Measurements from ENCODE around the gene SLC22A4. TPM values are rescaled to one million over a fixed set of nuclear protein-coding genes. Genes with fewer than 3 reads are reported as not detected.

SLC22A4 gene
- total RNA-seq: 3.7 and 5.7 TPM in 2 replicates

DNA sequence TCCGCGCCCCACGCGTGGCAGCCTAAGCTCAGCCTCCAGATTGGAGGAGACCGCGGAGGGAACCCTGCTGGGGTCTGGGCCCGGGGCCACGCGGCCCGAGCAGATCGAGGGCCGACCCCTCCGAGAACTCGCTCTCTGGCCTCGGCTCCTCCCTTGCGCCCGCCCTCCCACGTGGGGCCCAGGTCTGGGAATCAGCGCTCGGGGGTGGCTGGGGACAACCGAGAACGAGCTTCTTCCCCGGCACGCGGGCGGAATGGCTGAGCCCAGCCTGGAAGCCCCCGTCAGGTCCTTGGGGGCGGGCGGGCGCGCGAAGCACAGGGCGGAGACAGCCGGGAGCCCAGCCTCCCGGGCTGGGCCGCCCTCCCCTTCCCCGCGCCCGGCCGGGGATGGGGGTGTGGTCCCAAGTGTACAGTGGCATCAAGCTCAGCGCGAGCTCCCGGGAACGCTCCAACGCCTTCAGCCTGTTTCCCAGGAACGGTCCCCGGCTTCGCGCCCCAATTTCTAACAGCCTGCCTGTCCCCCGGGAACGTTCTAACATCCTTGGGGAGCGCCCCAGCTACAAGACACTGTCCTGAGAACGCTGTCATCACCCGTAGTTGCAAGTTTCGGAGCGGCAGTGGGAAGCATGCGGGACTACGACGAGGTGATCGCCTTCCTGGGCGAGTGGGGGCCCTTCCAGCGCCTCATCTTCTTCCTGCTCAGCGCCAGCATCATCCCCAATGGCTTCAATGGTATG lies at the start of gene SLC22A4:
SLC22A4 (plus strand) TSS at position 403 of the 736 bp plus-strand sequence; CDS start at position 626, 223 bp downstream.
- peak; percentile 85 to 96 for DNase-seq (ENCODE audit: low read depth in 2 of 2)

DNA sequence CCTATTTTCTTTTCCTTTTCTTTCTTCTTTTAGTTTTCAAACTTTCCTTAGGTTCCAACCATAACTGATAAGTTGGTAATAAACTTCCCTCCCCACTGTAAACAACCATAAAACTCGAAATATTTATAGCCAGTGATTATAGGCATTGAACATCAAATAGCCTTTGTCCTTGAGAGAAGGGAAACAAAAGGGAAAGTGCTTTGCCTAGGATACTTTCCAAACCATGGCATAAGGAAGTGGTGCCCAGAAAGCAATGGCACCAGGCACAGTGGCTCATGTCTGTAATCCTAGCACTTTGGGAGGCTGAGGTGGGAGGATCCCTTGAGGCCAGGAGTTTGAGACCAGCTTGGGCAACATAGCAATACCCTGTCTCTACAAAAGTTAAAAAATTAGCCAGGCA lies 48.6 kb upstream of the SLC22A4 start:
- DNase-seq (ENCODE audit: low read depth in 2 of 2): no peak

DNA sequence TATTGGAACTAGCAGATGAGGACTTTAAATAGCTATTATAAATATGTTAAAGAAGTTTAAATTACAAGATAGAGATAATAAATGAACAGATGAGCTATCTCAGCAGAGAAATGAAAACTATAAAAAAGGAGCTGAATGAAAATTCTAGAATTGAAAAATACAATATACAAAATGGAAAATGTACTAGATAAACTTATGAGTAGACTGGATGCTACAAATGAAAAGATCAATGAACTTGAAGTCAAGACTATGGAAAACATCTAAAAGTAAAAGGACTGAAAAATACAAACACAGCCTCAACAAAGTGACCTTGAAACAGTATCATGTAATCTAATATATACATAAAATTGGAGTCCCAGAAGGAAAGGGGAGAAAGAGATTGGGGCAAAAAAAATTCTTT lies 47.4 kb upstream of the SLC22A4 start:
- DNase-seq (ENCODE audit: low read depth in 2 of 2): no peak

DNA sequence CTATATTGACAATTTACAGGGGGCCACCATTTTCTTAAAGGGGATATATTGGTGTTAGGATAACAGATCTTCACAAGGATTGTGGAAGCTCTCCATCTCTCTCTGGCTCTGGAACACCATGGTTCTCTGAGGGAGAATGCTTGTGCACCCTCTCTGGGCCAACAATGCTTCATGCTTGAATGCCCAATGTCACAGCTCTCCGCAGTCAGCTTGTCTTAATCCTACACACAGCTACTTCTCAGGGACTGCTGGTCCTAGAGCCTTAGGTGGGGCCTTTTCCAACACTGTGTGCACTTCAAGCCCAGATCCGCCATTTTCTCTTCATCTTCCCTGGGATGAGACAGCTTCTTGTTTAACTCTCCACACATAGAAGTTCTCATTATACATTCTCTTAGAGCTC lies 43.6 kb upstream of the SLC22A4 start:
- no peak for DNase-seq (ENCODE audit: low read depth in 2 of 2)

DNA sequence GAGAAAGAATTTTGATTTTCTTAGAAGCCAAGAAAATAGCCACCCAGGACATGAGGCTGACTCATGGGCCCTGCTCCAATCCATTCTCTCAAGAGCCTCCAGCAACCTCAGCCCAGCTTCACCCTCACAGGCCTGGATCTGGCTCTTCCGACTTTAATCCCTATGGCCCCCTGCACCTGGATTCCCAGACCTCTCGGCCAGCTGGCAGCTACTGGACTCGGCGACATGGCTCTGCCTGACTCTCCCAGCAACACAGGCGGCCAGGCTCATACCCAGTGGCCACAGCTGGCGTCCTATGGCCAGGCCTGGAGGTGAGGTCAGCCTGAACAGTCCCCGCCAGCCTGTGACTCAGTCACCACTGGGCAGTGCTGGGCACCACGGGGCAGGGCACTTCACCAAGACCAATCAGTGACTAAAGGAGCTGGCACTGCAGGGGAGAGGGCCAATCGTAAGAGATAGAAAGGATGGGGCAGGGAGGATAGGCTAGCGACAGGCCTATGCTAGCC lies 42.9 kb upstream of the SLC22A4 start:
- DNase-seq (ENCODE audit: low read depth in 2 of 2): no peak

DNA sequence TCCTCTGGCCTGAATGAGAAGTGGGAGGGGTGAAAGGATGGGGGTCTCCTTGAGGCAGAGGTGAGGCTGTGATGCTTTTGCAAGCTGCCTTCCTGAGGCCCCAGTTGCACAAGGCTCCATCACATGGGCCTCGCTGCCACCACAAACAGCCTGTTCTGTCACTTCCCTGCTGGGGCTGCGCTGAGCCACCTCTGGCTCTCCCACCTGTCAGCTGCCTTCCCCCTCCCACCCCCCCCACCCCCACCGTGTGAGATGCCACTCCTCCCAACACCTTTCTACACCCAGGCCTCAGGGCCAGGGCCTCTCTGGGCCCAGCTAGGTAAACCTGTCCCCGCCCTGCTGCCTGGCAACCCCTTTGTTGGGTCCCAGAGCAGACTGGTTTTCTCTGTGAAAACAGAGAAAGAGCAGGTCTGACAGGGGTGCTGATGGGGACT lies 41.2 kb upstream of the SLC22A4 start:
- no peak for DNase-seq (ENCODE audit: low read depth in 2 of 2)

DNA sequence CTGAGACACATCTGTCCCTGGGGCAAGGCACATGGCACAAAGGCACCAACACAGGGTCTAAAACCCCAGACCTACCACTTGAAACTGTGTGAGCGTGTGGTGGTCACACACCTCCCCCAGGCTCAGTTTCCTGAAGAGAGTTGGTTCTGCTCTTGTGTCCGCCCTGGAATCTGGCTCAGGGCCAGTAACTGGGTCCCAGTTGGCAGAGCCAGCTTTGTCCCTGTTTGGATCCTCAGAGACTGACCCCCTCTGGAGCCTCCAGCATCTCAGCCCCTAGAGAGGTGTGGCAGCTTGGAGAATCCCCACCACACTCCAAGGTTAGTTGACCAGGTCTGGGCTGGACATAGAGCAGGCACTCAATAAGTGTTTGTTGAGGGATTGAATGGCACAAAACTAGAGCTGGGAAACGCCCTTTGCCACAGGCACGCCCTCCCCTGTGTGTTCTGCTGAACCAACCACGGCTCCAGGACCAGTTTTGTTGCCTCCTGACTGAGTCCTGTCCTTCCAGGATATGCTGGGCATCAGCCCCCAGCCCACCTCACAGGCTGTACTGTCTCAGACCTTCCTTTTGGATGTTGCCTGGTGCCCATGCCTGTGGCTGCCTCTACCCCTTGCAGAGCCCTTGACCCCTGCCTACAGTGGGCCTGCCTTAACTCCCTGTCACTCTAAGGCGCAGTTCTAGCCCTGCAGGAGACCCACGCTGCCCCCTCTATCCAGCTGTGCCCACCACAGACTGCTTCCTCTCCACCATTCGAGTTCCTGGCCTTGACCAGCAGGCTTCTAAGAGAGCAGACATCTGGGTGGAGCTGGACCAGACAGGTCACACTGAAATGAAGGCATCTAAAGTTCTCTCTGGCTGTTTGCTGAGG lies 40.5 kb upstream of the SLC22A4 start:
- no peak for DNase-seq (ENCODE audit: low read depth in 2 of 2)

DNA sequence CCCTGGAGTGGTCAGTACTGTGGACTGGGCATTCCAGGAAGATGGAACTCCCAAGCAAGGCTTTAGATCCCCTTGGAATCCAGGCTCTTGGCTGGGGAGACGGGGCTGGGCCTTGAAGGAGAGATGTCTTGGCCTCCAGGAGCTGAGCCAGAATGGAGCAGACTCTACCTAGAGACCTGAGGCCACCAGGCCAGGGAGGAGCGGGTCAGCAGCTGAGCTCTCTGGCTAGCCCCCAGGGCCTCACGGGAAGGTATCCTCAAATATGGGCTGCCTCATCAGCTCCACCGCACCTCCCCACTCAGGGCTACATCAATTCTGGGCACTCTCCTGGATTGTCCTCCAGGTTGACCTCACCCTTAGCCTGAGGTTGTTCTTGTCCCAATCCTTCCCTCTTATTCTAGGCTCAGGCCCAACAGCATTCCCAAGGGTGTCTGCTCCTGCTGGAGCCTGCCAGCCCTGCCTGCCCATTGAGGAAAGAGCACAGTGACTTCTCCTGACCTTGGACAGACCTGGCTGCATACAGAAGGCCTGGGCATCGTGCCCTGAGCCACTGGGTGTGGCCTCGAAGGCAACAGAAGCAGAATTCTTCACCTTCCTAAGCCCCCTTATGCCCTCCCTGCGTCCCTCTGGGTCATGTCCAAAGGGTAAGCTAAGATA lies 39.7 kb upstream of the SLC22A4 start:
- no peak for DNase-seq (ENCODE audit: low read depth in 2 of 2)

DNA sequence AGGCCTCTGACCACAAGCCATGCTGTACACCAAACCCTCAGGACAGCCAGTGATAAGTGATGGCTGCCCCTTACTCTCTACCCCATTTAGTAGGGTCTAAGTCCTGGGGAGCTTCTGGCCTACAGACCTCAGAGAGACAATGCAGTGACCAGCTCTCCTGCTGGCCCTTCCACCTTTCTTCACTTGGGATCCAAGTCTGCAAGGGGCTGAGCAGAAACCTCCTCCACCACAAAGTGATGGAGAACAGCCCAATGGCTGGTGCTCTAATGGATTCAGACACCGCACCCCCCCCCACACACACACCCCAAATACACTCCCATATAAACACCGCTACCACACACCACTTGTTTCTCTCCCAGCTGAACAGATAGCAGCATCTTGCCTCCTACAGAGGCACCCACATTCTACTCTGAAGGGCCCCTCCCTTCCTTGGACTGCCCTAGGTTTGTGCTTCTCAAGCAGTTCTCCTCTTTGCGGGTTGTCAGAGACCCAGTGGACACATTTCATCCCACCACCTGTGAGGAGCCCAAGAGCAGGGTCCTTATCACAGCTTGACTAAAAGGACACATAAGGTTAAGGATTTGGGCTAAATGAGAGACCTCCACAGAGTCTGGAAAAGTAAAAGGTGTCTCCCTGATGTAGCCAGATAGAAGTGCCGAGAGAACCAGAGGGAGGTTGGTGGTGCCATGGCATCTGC lies 38.0 kb upstream of the SLC22A4 start:
- no peak for DNase-seq (ENCODE audit: low read depth in 2 of 2)

DNA sequence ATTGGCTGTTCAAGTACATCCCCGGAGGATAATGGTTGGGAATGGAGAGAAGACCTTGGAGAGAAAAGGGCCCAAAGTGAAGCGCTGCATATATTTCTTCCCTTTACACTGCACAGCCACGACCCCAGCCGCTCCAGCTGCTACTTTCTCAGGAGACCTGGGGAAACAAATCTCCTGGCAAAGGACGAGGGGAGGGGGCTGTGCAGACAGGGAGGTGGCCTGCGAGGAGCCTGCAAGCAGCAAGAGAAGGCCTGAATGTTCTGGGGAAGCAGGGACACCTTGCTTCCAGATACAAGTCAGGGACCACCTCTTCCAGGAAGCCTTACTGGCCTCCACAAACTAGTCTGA lies 37.4 kb upstream of the SLC22A4 start:
- no peak for DNase-seq (ENCODE audit: low read depth in 2 of 2)

DNA sequence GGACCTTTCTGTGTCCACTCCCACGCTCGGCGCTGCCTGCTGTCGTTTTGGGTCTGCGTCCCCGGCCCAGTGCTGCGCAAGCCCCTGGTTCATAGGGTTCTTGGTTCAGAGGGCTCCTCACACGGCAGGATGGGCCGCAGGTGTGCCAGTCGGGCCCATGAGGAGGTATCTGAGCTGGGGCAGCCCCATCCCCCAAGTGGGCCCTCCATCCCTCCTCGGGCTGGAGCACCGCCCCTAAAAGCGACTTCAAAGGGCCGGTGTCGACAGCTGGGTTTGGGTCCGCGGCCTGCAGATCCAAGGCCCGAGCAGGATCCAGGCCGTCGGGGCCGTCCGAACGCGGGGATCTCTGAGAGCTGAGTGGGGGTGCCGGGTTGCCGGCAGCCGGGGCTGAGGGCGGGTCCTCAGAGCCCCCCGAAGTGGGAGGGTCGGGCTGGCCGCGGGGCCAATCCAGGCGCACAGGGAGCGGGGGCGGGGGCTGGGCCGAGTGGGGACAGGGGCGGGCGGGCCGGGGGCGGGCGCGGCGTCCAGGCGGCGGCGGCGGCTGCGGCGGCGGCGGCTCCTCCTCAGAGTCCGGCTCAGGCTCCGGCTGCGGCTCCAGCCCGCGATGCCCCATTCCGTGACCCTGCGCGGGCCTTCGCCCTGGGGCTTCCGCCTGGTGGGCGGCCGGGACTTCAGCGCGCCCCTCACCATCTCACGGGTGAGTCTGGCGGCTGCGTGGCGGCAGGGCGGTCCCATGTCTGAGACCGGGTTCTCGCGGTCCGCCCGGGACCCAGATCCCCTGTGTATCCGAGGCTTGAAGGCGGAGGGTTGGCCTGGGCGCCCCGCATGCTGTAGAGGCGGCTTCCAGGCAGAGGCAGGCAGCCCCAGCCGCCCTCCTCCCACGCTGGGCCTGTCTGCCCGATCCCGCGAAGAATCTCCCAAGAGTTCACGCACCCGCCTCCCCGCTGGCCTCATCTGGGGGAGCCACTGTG lies 36.8 kb upstream of the SLC22A4 start, which contains the start of gene PDLIM4:
PDLIM4 (plus strand) TSS at position 566 of the 971 bp plus-strand sequence; CDS start at position 605, 39 bp downstream.
- peak in 1 of 2 donors; percentile 61 for DNase-seq (ENCODE audit: low read depth in 2 of 2)

DNA sequence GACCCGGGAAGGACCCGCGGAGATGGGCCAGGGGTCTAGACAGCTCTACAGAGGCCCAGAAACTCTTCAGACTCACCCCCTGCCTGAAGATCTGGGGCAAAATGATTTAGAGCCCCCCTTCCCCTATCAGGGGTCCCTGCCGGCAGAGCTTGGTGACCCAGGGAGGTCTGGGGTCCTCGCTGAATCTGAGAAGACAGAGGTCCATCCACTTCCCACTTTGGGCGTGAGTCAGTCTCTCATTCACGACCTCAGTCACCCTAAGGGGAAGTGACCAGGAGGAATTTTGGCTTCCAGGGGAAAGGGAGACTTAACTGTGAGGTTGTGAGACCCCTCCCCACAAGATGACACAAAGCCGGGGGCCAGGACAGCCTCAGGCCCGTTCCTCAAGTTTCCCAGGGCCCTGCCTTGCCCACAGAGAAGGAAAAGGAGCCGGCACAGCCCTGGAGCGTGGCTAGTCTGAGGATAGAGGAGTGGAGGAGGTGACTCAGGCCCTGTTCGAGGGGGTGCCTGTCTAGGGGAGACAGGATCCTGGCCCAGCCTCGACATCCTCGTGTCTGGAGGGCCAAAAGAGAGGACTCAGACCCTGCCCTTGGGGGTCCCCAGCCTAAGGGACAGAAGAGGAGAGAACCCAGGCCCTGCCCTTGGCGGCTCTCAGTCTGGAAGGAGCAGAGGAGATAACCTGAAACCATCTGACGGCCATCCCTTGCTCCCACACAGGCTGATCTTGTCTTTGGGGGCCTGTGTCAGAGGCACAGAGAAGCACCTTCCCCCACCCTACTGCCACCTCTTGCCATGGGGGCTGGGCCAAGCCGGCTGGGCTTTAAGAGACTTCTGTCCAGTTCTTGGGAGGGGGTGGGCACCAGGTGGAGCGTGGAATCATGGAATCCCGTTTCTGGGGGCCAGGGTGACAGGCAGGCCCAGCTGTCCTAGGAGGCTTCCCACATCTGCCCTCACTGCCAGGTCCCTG lies 35.8 kb upstream of the SLC22A4 start:
- peak in 1 of 2 donors; percentile 62 for DNase-seq (ENCODE audit: low read depth in 2 of 2)

DNA sequence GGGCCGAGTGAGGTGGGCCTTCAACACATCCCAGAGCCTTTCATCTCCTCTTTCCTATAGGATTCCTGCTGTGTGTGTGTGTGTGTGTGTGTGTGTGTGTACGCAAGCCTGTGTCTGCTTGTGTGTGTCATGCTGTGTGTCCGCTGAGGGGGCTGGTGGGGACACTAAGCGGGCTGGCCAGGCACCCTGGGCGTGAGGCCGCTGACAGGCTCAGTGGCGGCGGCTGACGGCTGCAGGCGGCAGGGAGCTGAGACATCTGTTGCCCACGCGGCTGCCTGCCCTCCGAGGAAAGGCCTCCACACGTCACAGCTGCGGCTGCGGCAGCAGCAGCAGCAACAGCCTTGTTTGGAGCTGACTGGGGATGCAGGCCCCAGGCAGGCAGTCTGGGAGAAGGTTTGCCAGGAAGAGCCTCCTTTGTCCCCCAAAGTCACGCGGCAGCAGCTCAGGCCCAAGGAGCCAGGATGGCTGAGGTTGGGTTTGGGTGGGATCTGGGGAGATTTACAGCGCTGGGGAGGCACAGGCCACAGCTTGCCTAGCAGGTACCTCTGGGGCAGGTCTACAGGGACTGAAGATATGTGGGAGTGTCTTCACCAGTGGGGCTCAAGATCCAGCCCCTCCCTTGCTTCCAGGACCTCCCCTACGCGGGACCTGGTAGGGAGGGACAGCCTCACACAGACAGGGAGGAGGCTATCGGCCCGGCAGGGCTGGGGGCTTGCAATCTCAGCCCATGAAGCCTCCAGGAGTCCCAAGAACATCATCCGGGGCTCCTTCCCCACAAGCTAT lies 34.9 kb upstream of the SLC22A4 start:
- DNase-seq (ENCODE audit: low read depth in 2 of 2): peak in 1 of 2 donors; percentile 67

DNA sequence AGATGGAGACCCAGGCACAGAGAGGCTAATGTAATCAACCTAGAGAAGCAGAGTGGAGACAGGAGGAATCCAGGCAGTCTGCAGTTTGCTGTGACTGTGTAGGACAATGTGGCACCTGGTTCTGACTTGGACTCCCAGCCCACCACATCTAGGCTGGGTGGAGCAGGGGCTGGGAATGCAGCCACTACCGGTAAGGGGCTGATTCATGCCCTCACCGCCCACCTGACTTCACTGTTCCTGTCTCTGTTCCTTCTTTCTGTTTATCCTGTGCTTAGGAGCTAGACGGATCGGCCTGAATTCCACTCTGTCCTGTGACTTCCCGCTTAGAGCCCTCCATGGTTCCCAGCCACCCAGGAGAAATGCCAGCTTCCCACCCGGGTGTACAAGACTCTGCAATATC lies 34.1 kb upstream of the SLC22A4 start:
- peak in 1 of 2 donors; percentile 80 for DNase-seq (ENCODE audit: low read depth in 2 of 2)

DNA sequence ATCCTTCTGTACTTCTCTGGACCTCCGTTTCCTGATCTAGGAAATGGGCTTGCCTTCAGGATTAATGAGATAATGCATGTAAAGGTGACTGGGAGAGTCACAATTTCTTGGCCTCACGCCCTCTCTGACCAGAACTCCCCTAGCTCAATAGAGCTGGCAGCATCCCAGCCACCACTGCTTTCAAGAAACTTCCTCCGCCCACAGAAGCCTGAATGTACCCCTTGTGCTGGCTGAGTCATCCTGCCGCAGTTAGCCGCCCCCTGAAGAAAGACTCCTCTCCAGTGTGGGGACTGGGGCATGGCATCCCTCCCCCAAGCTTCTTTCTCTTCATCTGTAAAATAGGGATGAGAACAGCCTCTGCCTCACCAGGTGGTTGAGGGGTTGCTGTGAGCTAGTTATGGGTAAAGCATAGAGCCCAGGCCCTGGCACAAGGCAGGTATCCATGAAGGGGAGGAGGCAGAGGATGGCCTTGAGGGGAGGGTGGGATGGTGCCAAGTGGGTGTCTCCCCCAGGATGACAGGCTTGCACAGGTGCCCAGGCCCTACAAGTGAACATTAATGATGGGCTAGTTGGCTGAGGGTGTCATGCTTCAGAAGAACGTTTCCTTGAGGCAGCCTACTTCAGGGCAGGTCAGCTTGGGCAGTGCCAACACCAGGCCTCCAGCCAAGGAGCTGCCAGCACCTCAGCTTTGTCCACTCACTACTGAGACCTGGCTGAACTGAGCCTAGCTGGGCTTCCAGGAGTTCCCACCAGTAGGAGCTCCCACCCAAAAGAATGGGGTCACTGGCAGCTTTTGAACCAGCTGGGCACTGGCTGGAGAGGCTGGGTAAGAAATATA lies 33.3 kb upstream of the SLC22A4 start:
- peak in 1 of 2 donors; percentile 92 for DNase-seq (ENCODE audit: low read depth in 2 of 2)

DNA sequence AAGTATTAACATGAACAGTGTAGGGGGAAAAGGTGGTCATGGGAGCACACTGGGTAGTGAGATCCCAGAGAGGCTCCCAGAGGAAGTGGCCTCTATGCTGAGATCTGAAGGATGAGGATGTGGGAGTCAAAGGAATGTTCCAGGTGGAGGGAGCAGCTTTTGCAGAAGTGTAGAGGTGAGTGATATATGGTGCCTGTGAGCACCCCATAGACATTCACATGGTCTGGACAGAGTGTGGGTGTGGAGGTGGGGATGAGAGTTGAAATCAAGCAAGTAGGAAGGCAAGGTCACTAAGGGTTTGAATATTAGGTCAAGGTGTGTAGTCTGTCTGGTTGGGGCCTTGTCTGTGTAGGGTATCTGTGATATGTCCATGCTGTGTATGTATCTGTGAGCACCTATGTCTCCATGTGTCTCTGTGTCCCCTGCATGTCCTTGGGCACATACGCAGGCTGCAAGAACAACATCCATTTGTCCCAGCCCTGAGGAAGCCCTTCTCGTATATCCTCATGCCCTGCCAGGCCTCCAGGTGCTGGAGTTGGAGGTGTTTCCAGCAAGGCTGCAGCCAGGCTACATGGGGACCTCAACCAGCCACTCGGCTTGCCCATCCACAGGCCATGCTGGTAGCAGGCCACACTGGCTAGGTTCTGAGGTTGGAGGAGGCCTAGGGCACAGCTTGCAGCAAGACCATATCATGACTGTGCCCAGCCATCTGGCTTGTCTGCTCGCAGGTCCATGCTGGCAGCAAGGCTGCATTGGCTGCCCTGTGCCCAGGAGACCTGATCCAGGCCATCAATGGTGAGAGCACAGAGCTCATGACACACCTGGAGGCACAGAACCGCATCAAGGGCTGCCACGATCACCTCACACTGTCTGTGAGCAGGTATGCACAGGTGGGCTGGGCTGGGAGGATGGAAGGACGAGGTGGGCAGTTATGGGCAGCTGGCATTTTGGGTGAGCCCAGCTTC lies 32.0 kb upstream of the SLC22A4 start:
- DNase-seq (ENCODE audit: low read depth in 2 of 2): no peak
